Neural crest cell (in vitro differentiated cells): ENCODE data around the gene DONSON. TPM values are rescaled to one million over a fixed set of nuclear protein-coding genes. Genes with fewer than 3 reads are reported as not detected.

Source experiments
- DNase-seq: peaks from one replicate; pipeline ENCODE4 v3.0.0; 2021; ENCODE audit warnings: low read depth, mixed read lengths, low spot score
- H3K27ac Mint-ChIP-seq: one replicate; pipeline ENCODE4 v1.8.0; 2021; ENCODE audit warnings: mild to moderate bottlenecking, mixed read lengths; ENCODE audit not compliant: unreplicated experiment
- H3K27me3 Mint-ChIP-seq: 2 replicates; pipeline ENCODE4 v1.8.0; 2021; ENCODE audit warnings: low read depth, mild to moderate bottlenecking, mixed read lengths
- H3K36me3 Mint-ChIP-seq: 2 replicates; pipeline ENCODE4 v1.8.0; 2021; ENCODE audit warnings: low read depth, mild to moderate bottlenecking, mixed read lengths
- H3K4me1 Mint-ChIP-seq: 2 replicates; pipeline ENCODE4 v1.8.0; 2021; ENCODE audit warnings: mixed read lengths
- H3K4me3 Mint-ChIP-seq: one replicate; pipeline ENCODE4 v1.8.0; 2021; ENCODE audit warnings: mild to moderate bottlenecking, mixed read lengths
- H3K9me3 Mint-ChIP-seq: 2 replicates; pipeline ENCODE4 v1.8.0; 2021; ENCODE audit warnings: mixed read lengths
- total RNA-seq: library from RNA; stranded (reverse); gene quantifications from 2 replicates; pipeline ENCODE4 v1.2.1, GENCODE V29; 2021
- TF ChIP-seq, protein P1 (sequence below): fragments of 200-600 bp; sonication (generic); conservative IDR thresholded peaks from 2 replicates; pipeline ENCODE4 v1.5.0; 2021; ENCODE audit warnings: antibody characterized with exemption, mild to moderate bottlenecking

DONSON gene
- total RNA-seq, 1 donor from 2014 or later: 30.9 TPM

DNA sequence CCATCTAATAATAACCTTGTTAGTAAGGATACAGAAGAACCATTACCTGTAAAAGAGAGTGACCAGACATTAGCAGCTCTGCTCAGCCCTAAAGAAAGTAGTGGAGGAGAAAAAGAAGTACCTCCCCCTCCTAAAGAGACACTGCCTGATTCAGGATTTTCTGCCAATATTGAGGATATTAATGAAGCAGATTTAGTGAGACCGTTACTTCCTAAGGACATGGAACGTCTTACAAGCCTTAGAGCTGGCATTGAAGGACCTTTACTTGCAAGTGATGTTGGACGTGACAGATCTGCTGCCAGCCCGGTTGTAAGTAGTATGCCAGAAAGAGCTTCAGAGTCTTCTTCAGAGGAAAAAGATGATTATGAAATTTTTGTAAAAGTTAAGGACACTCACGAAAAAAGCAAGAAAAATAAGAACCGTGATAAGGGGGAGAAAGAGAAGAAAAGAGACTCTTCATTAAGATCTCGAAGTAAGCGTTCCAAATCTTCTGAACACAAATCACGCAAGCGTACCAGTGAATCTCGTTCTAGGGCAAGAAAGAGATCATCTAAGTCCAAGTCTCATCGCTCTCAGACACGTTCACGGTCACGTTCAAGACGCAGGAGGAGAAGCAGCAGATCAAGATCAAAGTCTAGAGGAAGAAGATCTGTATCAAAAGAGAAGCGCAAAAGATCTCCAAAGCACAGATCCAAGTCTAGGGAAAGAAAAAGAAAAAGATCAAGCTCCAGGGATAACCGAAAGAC, 34.1 kb downstream of the DONSON start:
- no peak overlapping the region for H3K27ac Mint-ChIP-seq
- no peaks in the 10 kb centered on the region for H3K27me3 Mint-ChIP-seq
- DNase-seq: no peak
- H3K36me3 Mint-ChIP-seq: peaks cover 54% of the 10 kb centered on the region
- H3K4me1 Mint-ChIP-seq: peaks cover 5% of the 10 kb centered on the region
- TF ChIP-seq, protein P1, sequence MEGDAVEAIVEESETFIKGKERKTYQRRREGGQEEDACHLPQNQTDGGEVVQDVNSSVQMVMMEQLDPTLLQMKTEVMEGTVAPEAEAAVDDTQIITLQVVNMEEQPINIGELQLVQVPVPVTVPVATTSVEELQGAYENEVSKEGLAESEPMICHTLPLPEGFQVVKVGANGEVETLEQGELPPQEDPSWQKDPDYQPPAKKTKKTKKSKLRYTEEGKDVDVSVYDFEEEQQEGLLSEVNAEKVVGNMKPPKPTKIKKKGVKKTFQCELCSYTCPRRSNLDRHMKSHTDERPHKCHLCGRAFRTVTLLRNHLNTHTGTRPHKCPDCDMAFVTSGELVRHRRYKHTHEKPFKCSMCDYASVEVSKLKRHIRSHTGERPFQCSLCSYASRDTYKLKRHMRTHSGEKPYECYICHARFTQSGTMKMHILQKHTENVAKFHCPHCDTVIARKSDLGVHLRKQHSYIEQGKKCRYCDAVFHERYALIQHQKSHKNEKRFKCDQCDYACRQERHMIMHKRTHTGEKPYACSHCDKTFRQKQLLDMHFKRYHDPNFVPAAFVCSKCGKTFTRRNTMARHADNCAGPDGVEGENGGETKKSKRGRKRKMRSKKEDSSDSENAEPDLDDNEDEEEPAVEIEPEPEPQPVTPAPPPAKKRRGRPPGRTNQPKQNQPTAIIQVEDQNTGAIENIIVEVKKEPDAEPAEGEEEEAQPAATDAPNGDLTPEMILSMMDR: no peak
- H3K9me3 Mint-ChIP-seq: no peaks in the 10 kb centered on the region
- H3K4me3 Mint-ChIP-seq: no peak overlapping the region

DNA sequence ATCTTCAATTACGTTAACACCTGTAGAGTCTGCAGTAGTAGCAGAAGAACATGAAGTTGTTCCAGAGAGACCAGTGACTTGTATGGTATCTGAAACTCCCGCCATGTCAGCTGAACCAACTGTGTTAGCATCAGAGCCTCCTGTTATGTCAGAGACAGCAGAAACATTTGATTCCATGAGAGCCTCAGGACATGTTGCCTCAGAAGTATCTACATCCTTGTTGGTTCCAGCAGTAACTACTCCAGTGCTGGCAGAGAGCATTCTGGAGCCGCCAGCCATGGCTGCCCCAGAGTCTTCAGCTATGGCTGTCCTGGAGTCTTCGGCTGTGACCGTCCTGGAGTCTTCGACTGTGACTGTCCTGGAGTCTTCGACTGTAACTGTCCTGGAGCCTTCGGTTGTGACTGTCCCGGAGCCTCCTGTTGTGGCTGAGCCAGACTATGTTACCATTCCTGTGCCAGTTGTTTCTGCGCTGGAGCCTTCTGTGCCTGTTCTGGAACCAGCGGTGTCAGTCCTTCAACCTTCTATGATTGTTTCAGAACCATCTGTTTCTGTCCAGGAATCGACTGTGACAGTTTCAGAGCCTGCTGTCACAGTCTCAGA, 35.4 kb downstream of the DONSON start:
- DNase-seq: no peak
- peaks cover 5% of the 10 kb centered on the region for H3K4me1 Mint-ChIP-seq

GRCh38 chr21:33552093-33552998, 36.1 kb downstream of the DONSON start:
- Mint-ChIP-seq H3K27me3 (no peaks in the 10 kb centered on the region), H3K27ac (peak overlapping the region; percentile 10), H3K4me3 (no peak overlapping the region), H3K4me1 (peaks cover 5% of the 10 kb centered on the region), H3K36me3 (peaks cover 45% of the 10 kb centered on the region), H3K9me3 (no peaks in the 10 kb centered on the region)
- TF ChIP-seq, protein P1: no peak
- no peak for DNase-seq

More for the DNA sequence above, 35.4 kb downstream of the DONSON start:
- Mint-ChIP-seq H3K4me3 (no peak overlapping the region), H3K9me3 (no peaks in the 10 kb centered on the region), H3K27ac (no peak overlapping the region), H3K36me3 (peaks cover 50% of the 10 kb centered on the region), H3K27me3 (no peaks in the 10 kb centered on the region)
- TF ChIP-seq, protein P1: no peak

DNA sequence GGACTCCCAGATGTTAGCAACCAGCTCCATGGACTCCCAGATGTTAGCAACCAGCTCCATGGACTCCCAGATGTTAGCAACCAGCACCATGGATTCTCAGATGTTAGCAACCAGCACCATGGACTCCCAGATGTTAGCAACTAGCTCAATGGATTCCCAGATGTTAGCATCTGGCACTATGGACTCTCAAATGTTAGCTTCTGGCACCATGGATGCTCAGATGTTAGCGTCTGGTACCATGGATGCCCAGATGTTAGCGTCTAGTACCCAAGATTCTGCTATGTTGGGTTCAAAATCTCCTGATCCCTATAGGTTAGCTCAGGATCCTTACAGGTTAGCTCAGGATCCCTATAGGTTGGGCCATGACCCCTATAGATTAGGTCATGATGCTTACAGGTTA, 36.8 kb downstream of the DONSON start:
- no peak for DNase-seq
- H3K27me3 Mint-ChIP-seq: no peaks in the 10 kb centered on the region
- no peak overlapping the region for H3K4me3 Mint-ChIP-seq
- H3K36me3 Mint-ChIP-seq: peaks cover 44% of the 10 kb centered on the region
- peaks cover 5% of the 10 kb centered on the region for H3K4me1 Mint-ChIP-seq
- no peak overlapping the region for H3K27ac Mint-ChIP-seq
- H3K9me3 Mint-ChIP-seq: no peaks in the 10 kb centered on the region
- TF ChIP-seq, protein P1: no peak

- no peaks in the 10 kb centered on the region for H3K9me3 Mint-ChIP-seq
- no peak overlapping the region for H3K4me3 Mint-ChIP-seq
- H3K4me1 Mint-ChIP-seq: peaks cover 6% of the 10 kb centered on the region
- no peak for DNase-seq
- H3K27me3 Mint-ChIP-seq: no peaks in the 10 kb centered on the region
- TF ChIP-seq, protein P1: no peak
- peaks cover 40% of the 10 kb centered on the region for H3K36me3 Mint-ChIP-seq
- no peak overlapping the region for H3K27ac Mint-ChIP-seq
Observed at GRCh38 chr21:33550772-33551660, 37.5 kb downstream of the DONSON start.
